GM21825 (cell line): ENCODE results near the gene GRK4.

Experiments
- ATAC-seq: cut with Tn5 transposase; IDR thresholded peaks from one replicate; pipeline ENCODE4 v1.9.1; 2021; ENCODE audit warnings: mild to moderate bottlenecking, moderate library complexity; ENCODE audit not compliant: unreplicated experiment

GRK4 gene

GRCh38 chr4:3067473-3068001 is 104.2 kb downstream of the GRK4 start:
- no peak for ATAC-seq

- no peak for ATAC-seq
Measured at GRCh38 chr4:3069661-3070199, 106.4 kb downstream of the GRK4 start.

- ATAC-seq, result no peak
Measured at GRCh38 chr4:3070709-3071500, 107.5 kb downstream of the GRK4 start.

GRCh38 chr4:3071811-3072210 is 108.4 kb downstream of the GRK4 start:
- ATAC-seq, result no peak

GRCh38 chr4:3073158-3074077 is 110.0 kb downstream of the GRK4 start:
- ATAC-seq, result peak; percentile 26

GRCh38 chr4:3074078-3074845 is 110.9 kb downstream of the GRK4 start, which contains the start of the genes HTT and HTT-AS:
Gene HTT, plus strand, starts transcription at chr4:3074681. Its CDS starts 145 bp downstream, at chr4:3074826.
Gene HTT-AS, minus strand, starts transcription at chr4:3074538.
- ATAC-seq, result peak; percentile 71

- ATAC-seq, result no peak
Measured at GRCh38 chr4:3074846-3075651, 111.7 kb downstream of the GRK4 start.

GRCh38 chr4:3075652-3075981 is 112.2 kb downstream of the GRK4 start:
- ATAC-seq, result no peak

- ATAC-seq, result peak; percentile 31
Measured at GRCh38 chr4:3077796-3078195, 114.4 kb downstream of the GRK4 start.

- ATAC-seq, result peak; percentile 28
Measured at GRCh38 chr4:3079694-3080123, 116.3 kb downstream of the GRK4 start.

GRCh38 chr4:3082925-3083515 is 119.6 kb downstream of the GRK4 start:
- no peak for ATAC-seq

GRCh38 chr4:3083732-3084131 is 120.4 kb downstream of the GRK4 start:
- no peak for ATAC-seq

- ATAC-seq, result no peak
Measured at GRCh38 chr4:3085948-3086670, 122.7 kb downstream of the GRK4 start.

- no peak for ATAC-seq
Measured at GRCh38 chr4:3087115-3087797, 123.9 kb downstream of the GRK4 start.
